HG02885 (cell line): ENCODE measurements around the gene MEGF8.

Source experiments
- ATAC-seq: cut with Tn5 transposase; IDR thresholded peaks from one replicate; pipeline ENCODE4 v1.9.1; 2021; ENCODE audit warnings: mild to moderate bottlenecking; ENCODE audit not compliant: unreplicated experiment, poor library complexity

Gene MEGF8

GRCh38 chr19:42351079-42351735 is 25.8 kb downstream of the MEGF8 start:
- ATAC-seq: no peak

- no peak for ATAC-seq
Measured at GRCh38 chr19:42352301-42353259, 27.1 kb downstream of the MEGF8 start.

GRCh38 chr19:42353341-42354015 is 28.0 kb downstream of the MEGF8 start:
- ATAC-seq: no peak

- ATAC-seq: no peak
Measured at GRCh38 chr19:42355896-42356295, 30.5 kb downstream of the MEGF8 start.

GRCh38 chr19:42356686-42357085 is 31.3 kb downstream of the MEGF8 start:
- no peak for ATAC-seq

GRCh38 chr19:42357290-42357689 is 31.9 kb downstream of the MEGF8 start:
- no peak for ATAC-seq

- no peak for ATAC-seq
Measured at GRCh38 chr19:42360787-42361544, 35.5 kb downstream of the MEGF8 start.

GRCh38 chr19:42361545-42361910 is 36.1 kb downstream of the MEGF8 start:
- ATAC-seq: no peak

GRCh38 chr19:42362342-42362741 is 36.9 kb downstream of the MEGF8 start:
- ATAC-seq: no peak

- ATAC-seq: no peak
Measured at GRCh38 chr19:42362891-42363440, 37.5 kb downstream of the MEGF8 start.

- no peak for ATAC-seq
Measured at GRCh38 chr19:42363614-42364346, 38.3 kb downstream of the MEGF8 start.

GRCh38 chr19:42366673-42367072 is 41.2 kb downstream of the MEGF8 start:
- no peak for ATAC-seq

GRCh38 chr19:42367929-42368328 is 42.5 kb downstream of the MEGF8 start:
- ATAC-seq: no peak

- ATAC-seq: no peak
Measured at GRCh38 chr19:42368360-42368759, 42.9 kb downstream of the MEGF8 start.

- no peak for ATAC-seq
Measured at GRCh38 chr19:42368765-42369164, 43.3 kb downstream of the MEGF8 start.

GRCh38 chr19:42369433-42370067 is 44.1 kb downstream of the MEGF8 start:
- ATAC-seq: no peak

GRCh38 chr19:42370068-42370520 is 44.7 kb downstream of the MEGF8 start:
- ATAC-seq: no peak

- ATAC-seq: no peak
Measured at GRCh38 chr19:42370626-42371175, 45.3 kb downstream of the MEGF8 start.
